Body of pancreas (tissue), 4 donors: ENCODE results near the gene IZUMO4. TPM values are rescaled to one million over a fixed set of nuclear protein-coding genes. Genes with fewer than 3 reads are reported as not detected.

ENCODE experiments used
- ATAC-seq: fragments of 150-250 bp; one replicate; pipeline ENCODE4 v1.9.1; 2016
- DNase-seq, 4 donors: peaks; one replicate each; pipeline ENCODE4 v3.0.0-alpha.2; 2019
- H3K27ac ChIP-seq, 4 donors: fragments of 200-600 bp; sonication (generic); 1 replicate in 3 of 4; 2 replicates in 1 of 4; pipeline versions ENCODE4 v1.5.1 to v1.6.1; 2016 to 2019; ENCODE audit warnings: mild to moderate bottlenecking in 1 of 4, mixed read lengths in 1 of 4, moderate library complexity in 1 of 4
- H3K27me3 ChIP-seq, 2 donors: fragments of 200-600 bp; sonication (generic); one replicate each; pipeline ENCODE4 v1.6.0; 2016; ENCODE audit warnings: mild to moderate bottlenecking in 1 of 2
- H3K36me3 ChIP-seq, 2 donors: fragments of 200-600 bp; sonication (generic); replicated peaks in 1 of 2; 2 replicates each; pipeline ENCODE4 v1.5.1; 2016; ENCODE audit warnings: low read depth in 2 of 2; ENCODE audit not compliant: insufficient read depth in 1 of 2
- H3K4me1 ChIP-seq: fragments of 200-600 bp; sonication (generic); one replicate; pipeline ENCODE4 v1.6.0; 2016
- H3K4me3 ChIP-seq, 2 donors: fragments of 200-600 bp; sonication (generic); 1 replicate in 1 of 2; 2 replicates in 1 of 2; pipeline ENCODE4 v1.5.1; 2016 to 2019
- H3K9me3 ChIP-seq, 3 donors: fragments of 200-600 bp; sonication (generic); 1 replicate in 2 of 3; 2 replicates in 1 of 3; pipeline ENCODE4 v1.5.1; 2016
- POLR2A ChIP-seq, 3 donors: fragments of 450-650 bp; IDR thresholded peaks; one replicate each; pipeline ENCODE4 v1.6.1; 2016; ENCODE audit warnings: antibody characterized with exemption in 3 of 3, mild to moderate bottlenecking in 2 of 3
- WGBS, 2 donors: methylation state at CpG; one replicate each; pipeline ENCODE4 v1.1.5; 2017; 5-methylcytosine and 5-hydroxymethylcytosine counted together
- intact Hi-C: fragments of 100-400 bp; cut with DNase I; formaldehyde crosslinking; loops from one replicate; pipeline ENCODE4 v1.15.1; 2023
- total RNA-seq, 2 donors: library from RNA; depleted of rRNA; stranded (reverse); fragments of >200 nt; gene quantifications; one replicate each; pipeline ENCODE4 v1.1.0, GENCODE V29; 2016
- TF ChIP-seq, protein P1 (sequence below), 7 experiments: fragments of 450-650 bp in 4 of 7; fragments of 200-600 bp in 3 of 7; sonication (generic) in 3 of 7; IDR thresholded peaks; one replicate each; pipeline ENCODE4 v1.5.1; 2016 to 2019; ENCODE audit warnings: antibody characterized with exemption in 7 of 7

The IZUMO4 gene
- total RNA-seq, 2 donors from 2014 or later = 3.4 to 4.0 TPM

GRCh38 chr19:2056837-2057192 lies 39.9 kb upstream of the IZUMO4 start:
- Histone ChIP-seq H3K27me3 (no peaks in the 10 kb centered on the region), H3K27ac (peak overlapping the region in 2 of 4 donors; percentile 75 to 82), H3K36me3 (no peaks in the 10 kb centered on the region), H3K9me3 (no peaks in the 10 kb centered on the region), H3K4me1 (peaks cover 82% of the 10 kb centered on the region), H3K4me3 (no peak overlapping the region)
- 49 to 65% methylated on average over 4 to 5 of the region's 5 CpGs for WGBS, 2 donors
- no peak for ATAC-seq
- peak in 1 of 4 donors; percentile 14 for DNase-seq
- intact Hi-C loops = no loop called here
- TF ChIP-seq, protein P1, sequence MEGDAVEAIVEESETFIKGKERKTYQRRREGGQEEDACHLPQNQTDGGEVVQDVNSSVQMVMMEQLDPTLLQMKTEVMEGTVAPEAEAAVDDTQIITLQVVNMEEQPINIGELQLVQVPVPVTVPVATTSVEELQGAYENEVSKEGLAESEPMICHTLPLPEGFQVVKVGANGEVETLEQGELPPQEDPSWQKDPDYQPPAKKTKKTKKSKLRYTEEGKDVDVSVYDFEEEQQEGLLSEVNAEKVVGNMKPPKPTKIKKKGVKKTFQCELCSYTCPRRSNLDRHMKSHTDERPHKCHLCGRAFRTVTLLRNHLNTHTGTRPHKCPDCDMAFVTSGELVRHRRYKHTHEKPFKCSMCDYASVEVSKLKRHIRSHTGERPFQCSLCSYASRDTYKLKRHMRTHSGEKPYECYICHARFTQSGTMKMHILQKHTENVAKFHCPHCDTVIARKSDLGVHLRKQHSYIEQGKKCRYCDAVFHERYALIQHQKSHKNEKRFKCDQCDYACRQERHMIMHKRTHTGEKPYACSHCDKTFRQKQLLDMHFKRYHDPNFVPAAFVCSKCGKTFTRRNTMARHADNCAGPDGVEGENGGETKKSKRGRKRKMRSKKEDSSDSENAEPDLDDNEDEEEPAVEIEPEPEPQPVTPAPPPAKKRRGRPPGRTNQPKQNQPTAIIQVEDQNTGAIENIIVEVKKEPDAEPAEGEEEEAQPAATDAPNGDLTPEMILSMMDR (IDR thresholded peaks at IDR 0.05) = no peak
- no peak for TF ChIP-seq POLR2A (IDR thresholded peaks at IDR 0.05)

- WGBS, 2 donors = 82 to 87% methylated on average over 9 to 18 of the region's 23 CpGs
- intact Hi-C loops = no loop called here
These were observed 38.9 kb upstream of the IZUMO4 start for GRCh38 chr19:2057484-2058469.

DNA sequence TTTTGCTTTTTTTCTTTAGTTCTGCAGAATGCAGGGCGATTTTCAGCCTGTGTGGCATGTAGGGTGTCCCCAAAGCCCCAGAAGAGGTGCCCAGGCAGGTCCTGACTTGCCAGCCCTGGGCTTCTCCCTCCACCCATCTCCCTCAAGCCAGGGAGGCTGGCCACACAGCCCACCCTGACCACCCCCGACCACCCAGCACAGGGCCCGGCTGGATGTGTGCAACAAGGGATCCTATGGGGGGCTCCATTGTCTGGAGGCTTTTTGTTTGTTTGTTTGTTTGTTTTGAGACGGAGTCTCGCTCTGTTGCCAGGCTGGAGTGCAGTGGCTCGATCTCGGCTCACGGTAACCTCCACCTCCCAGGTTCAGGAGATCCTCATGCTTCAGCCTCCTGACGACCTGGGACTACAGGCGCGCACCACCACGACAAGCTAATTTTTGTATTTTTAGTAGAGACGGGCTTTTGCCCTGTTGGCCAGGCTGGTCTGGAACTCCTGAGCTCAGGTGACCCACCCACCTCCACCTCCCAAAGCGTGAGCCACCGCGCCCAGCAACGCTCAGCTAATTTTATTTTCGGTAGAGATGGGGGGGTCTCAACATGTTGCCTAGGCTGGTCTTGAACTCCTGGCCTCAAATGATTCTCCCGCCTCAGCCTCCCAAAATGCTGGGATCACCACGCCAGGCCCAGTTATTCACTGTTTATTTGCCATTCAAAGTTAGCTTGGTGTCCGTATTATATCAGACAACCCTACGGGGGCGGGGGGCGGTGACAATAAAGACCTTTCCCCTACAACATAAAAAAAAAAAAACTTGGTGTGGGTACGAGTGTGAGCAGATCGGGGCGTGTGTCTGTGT lies 37.9 kb upstream of the IZUMO4 start:
- 84 to 88% methylated on average over 21 to 26 of the region's 27 CpGs for WGBS, 2 donors
- Histone ChIP-seq H3K36me3 (no peaks in the 10 kb centered on the region), H3K4me1 (peaks cover 72% of the 10 kb centered on the region), H3K27me3 (no peaks in the 10 kb centered on the region), H3K9me3 (no peaks in the 10 kb centered on the region), H3K27ac (peak overlapping the region; percentile 96 to 100 (median 98)), H3K4me3 (no peak overlapping the region)
- ATAC-seq = no peak
- TF ChIP-seq, protein P1 (IDR thresholded peaks at IDR 0.05) = no peak
- no peak for TF ChIP-seq POLR2A (IDR thresholded peaks at IDR 0.05)
- no peak for DNase-seq
- intact Hi-C loops = no loop called here

More at GRCh38 chr19:2057484-2058469, 38.9 kb upstream of the IZUMO4 start:
- no peak for TF ChIP-seq POLR2A (IDR thresholded peaks at IDR 0.05)
- TF ChIP-seq, protein P1 (IDR thresholded peaks at IDR 0.05) = no peak
- no peak overlapping the region for H3K4me3 ChIP-seq
- DNase-seq (peak in 1 of 4 donors; percentile 11), ATAC-seq (no peak)
- H3K9me3 ChIP-seq = no peaks in the 10 kb centered on the region
- H3K4me1 ChIP-seq = peaks cover 81% of the 10 kb centered on the region
- peak overlapping the region; percentile 96 to 100 (median 98) for H3K27ac ChIP-seq
- no peaks in the 10 kb centered on the region for H3K27me3 ChIP-seq
- H3K36me3 ChIP-seq = no peaks in the 10 kb centered on the region

- H3K9me3 ChIP-seq = no peaks in the 10 kb centered on the region
- H3K36me3 ChIP-seq = no peaks in the 10 kb centered on the region
- H3K27me3 ChIP-seq = no peaks in the 10 kb centered on the region
- DNase-seq = peak; percentile 80 to 95 (median 88)
- peak; percentile 58 to 69 (median 62) for TF ChIP-seq POLR2A (IDR thresholded peaks at IDR 0.05)
- TF ChIP-seq, protein P1 (IDR thresholded peaks at IDR 0.05) = no peak
- H3K4me3 ChIP-seq = no peak overlapping the region
- ATAC-seq = peak; percentile 40
- intact Hi-C loops = no loop called here
- WGBS, 2 donors = 27 to 40% methylated on average over 8 to 23 of the region's 24 CpGs
- peak overlapping the region; percentile 96 to 100 (median 98) for H3K27ac ChIP-seq
- H3K4me1 ChIP-seq = peaks cover 63% of the 10 kb centered on the region
These were observed 37.1 kb upstream of the IZUMO4 start for GRCh38 chr19:2059422-2060201.
